ENCODE data around the gene FOXS1.
"Not testable (repeated sequence)": the region's sequence is repeated elsewhere in the genome, so short reads cannot be mapped to it uniquely, and the experiment has no call there.

FOXS1 gene

DNA sequence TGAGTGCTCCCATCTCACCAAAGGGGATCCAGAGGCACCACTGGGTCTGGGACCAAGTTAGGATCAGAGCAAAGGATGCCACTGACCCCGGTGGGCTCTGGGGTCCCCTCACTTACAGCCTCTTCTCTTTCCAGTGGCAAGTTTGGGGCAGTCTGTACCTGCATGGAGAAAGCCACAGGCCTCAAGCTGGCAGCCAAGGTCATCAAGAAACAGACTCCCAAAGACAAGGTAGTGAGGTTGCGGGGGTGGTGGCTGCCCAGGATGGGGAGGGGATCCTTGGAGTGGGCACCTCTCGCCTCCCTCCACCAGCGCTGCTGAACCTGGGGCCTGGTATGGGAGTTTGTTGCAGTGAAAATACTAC is 21.3 kb downstream of the FOXS1 start:
- DNase-seq: no peak

DNA sequence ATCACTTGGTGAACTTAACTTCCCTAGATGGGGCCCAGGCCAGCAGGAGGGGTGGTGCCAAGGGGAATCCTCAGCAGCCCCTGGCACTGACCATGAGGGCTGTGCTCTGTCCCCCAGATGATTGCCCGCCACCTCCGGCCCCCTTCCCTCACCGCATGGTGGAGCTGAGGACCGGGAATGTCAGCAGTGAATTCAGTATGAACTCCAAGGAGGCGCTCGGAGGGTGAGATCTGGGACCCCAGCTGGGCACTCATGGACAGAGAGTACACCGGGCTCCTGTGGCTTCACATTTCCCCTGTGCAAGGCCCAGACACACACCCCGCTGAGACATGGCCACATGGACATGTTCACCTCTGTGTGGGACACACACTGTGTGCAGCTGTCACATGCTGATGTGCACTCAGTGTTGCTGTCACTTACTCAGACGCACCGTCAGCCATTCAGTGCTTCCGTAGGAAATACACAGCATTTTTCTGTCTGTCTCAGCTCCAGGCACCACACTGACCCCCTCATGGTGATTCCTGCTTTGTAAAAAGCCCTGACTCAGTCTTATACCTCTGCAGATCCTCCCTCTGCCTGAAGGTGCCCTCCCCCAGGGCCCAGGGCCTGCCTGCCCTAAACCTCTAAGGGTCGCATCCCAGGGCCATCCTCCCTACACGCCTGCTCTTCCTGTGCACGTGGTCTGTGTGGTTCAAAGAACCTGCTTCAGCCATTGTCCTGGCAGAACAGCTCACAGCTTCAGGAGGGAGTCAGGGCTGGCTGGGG is 21.9 kb downstream of the FOXS1 start:
- no peak for DNase-seq

DNA sequence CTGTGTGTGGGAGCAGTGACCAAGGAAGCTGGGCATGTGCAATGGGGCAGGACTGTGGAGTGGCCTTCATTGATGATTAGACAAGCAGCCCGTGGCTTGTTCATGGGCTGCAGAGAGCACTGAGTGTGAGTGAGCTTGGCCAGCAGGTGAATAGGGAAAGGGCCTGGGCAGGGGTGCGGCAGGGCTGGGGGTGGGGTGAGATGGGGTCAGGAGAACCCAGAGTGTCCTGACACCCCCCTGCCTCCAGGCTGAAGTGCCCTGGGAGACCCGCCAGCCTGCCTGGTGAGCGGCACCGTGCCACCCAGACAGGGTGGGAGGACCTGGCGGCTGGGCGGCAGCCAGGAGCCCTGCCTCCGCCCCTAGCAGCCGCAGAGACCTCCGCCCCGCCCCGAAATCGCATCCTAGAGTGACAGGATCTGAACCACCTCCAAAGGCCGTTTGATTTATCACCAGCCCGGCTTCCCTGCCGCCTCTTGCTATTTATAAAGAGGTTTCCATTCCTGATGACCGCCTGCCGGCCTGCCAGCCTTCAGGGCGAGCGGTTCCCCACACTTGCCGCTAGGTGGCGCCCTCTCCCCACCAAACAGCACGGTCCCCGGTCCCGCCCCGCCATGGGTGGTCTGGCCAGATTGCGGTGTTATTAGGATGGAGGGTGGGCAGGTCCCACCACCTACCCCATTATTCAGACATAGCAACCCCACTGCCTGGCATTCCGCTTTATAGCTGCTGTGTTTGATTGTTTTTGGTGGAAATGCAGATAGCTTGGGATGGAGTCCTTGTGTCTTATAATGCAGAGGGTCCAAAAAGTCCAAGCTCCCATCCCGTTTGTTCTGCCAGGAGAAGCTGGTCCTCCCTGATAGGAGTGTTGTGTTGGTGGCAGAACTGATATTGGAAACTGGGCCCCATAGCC is 22.7 kb downstream of the FOXS1 start:
- DNase-seq: peak in 56 of 58 donors; percentile 6 to 80 (median 51)

DNA sequence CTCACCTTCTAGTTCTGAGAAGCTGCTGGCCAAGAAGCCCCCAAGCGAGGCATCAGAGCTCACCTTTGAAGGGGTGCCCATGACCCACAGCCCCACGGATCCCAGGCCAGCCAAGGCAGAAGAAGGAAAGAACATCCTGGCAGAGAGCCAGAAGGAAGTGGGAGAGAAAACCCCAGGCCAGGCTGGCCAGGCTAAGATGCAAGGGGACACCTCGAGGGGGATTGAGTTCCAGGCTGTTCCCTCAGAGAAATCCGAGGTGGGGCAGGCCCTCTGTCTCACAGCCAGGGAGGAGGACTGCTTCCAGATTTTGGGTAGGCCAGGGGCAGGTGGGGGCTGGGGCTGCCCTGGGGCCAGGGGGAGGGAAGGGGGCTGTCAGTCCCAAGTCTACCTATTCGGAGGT is 24.0 kb downstream of the FOXS1 start:
- DNase-seq: no peak

DNA sequence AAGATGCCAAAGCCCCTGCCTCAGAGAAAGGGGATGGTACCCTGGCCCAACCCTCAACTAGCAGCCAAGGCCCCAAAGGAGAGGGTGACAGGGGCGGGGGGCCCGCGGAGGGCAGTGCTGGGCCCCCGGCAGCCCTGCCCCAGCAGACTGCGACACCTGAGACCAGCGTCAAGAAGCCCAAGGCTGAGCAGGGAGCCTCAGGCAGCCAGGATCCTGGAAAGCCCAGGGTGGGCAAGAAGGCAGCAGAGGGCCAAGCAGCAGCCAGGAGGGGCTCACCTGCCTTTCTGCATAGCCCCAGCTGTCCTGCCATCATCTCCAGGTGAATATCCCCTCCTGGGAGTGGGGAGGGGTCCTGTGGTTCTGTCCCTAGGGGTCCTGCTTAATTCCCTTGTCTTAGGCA is 25.2 kb downstream of the FOXS1 start:
- DNase-seq: no peak

DNA sequence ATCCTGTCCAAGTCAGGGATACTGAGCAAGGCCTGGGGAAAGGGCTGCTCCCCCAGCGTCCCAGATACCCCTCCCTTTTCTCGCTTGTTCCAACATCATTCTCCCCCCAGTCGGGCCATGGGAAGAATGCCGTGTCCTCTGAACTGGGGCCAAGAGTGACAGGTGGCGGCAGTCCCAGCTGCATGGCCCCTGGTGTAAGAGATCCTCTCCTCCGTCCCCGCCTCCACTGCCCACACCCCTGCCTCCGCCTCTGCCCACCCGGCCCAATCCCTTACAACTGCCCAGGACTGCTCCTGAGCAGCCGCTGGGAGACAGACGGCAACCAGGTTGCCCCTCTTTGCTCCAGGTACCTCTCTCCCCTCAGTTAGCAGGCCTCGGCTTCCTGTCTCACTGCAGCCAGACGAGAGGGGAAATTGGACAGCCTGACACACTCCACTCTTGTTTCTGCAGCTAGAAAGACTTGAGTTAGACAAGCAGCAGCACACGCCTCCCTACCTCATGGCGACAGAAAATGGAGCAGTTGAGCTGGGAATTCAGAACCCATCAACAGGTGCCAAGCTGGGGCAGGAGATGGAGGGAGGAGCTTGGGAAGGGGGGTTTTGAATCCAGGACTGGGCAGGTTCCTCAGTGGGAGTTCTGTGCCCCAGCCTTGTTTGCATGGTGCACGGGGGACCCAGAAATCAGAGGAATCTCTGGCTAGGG is 26.2 kb downstream of the FOXS1 start, which contains the start of gene MYLK2:
Gene MYLK2 (plus strand): TSS at position 274 of the 702 bp plus-strand sequence. CDS start 225 bp downstream, at position 499.
- no peak for DNase-seq

DNA sequence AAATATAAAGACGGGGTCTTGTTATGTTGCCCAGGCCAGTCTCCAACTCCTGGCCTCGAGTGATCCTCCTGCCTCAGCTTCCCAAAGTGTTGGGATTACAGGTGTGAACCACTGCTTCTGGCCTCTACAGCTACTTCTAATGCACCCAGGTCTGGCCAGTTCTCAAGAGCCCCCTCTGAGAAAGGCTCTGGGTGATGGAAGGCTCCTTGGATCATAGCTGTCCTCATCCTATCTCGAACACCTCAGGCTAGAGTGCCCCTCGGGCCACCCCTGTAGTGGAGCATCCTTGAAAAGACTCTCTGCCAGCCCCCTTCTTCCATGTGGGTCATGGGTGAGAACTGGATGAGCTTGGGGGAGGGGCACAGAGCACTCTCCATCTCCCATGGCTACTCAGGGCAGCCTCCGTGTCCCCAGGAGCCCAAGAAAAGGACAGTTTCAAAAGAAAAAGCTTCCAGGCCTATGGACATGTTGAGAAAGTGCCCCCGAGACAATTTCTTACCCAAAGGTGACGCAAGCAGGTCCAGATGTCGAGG is 27.0 kb downstream of the FOXS1 start:
- DNase-seq: no peak

DNA sequence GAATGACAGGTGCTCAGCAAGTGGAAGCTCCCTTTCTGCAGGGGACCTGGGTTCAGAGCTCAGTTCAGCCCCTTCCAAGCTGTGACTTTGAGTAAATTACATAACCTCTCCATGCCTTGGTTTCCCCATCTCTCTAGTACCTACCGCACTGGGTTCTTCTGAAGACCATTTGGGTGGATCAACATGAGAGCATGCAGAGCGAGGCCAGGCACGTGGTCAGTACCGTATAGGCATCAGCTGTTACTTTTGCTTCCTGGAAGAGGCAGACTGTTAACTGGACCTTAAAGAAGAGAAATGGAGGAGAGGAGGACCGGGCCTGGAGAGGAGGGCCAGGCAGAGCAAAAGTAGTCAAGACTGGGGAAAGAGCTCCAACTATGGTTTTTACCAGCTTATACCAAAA is 27.9 kb downstream of the FOXS1 start:
- DNase-seq: no peak

DNA sequence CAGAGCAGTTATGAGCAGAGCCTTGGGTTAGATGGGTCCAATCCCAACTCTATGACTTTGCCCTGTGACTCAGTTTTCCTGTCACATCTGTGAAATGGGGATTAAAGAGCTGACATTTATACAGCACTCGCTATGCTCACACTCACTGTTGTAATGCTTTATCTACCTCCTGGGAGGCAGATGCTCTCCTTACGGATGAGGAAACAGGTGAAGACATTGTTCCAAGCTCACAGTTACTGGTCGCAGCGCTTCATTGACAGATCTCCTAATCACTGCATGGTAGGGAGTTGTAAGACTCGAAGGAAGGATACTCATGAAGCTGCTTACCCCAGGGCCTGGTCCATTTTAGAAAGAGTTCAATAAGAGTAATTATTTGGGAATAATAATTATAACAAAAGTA is 29.2 kb downstream of the FOXS1 start:
- DNase-seq: no peak

DNA sequence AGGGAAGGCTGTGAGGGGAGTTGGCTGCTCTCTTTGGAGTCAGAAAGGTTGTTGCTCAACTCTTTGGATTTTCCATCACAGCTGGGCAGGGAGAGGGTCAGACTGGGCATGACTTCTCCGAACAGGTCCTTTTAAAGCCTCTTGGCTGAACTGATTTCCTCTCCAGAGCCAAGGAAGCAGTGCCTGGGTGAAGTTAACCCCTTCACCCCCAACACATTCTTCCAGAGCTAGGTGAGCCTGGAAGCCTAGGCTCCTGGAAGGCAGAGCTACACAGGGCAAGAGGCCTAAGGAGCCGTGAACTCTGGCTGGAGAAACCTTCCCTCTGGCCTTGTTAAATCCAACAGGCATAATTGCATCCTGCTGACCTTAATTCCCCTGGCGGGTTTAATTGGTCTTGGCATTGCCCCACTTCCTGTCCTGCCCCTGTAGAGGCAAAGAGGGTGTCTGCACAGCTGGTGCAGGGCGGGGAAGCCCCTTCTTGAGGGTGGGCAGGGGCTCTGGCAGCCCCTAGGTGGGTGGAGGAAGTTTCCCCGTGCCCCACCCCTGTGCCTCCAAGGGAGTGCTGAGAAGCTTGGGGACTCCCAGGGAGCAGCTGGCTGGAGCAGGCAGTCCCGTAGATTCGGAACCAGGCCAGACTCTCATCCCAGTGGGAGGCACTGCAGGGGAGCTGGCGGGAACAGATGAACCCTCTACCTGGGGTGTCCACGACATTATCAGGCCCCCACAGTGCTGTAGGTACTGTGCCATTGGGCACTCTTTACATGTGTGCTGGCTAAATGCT is 29.8 kb downstream of the FOXS1 start:
- peak in 1 of 58 donors; percentile 30 for DNase-seq

DNA sequence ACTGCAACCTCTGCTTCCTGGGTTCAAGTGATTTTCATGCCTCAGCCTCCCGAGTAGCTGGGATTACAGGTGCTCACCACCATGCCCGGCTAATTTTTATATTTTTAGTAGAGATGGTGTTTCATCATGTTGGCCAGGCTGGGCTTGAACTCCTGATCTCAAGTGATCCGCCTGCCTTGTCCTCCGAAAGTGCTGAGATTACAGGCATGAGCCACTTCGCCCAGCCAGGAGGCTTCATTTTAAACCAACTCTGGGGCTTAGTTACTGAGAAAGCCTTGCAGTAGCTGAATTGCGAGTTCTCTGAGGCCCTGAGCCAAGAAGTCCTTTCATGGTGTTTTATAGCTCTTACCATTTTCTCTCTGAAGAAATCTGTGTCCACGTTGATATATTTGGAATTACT is 31.3 kb downstream of the FOXS1 start:
- DNase-seq: not testable (repeated sequence)

DNA sequence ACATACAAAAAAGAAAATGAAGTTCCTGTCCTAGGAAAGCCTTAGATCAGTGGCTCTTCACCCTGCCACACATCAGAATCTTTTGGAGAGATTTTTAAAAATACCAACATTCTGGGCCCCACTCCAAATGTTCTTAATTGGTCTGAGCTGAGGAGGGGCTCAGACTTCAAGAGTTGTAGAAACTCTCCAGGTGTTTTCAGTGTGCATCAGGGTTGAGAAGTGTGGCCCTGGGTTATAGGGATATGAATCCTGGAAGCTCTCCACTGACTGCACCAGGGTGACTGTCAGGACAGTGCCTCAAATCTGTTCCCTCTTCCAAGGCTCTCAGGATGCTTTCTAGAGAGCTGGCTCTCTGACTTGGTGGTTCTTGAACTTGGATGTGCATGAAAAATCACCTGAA is 31.8 kb downstream of the FOXS1 start:
- no peak for DNase-seq

DNA sequence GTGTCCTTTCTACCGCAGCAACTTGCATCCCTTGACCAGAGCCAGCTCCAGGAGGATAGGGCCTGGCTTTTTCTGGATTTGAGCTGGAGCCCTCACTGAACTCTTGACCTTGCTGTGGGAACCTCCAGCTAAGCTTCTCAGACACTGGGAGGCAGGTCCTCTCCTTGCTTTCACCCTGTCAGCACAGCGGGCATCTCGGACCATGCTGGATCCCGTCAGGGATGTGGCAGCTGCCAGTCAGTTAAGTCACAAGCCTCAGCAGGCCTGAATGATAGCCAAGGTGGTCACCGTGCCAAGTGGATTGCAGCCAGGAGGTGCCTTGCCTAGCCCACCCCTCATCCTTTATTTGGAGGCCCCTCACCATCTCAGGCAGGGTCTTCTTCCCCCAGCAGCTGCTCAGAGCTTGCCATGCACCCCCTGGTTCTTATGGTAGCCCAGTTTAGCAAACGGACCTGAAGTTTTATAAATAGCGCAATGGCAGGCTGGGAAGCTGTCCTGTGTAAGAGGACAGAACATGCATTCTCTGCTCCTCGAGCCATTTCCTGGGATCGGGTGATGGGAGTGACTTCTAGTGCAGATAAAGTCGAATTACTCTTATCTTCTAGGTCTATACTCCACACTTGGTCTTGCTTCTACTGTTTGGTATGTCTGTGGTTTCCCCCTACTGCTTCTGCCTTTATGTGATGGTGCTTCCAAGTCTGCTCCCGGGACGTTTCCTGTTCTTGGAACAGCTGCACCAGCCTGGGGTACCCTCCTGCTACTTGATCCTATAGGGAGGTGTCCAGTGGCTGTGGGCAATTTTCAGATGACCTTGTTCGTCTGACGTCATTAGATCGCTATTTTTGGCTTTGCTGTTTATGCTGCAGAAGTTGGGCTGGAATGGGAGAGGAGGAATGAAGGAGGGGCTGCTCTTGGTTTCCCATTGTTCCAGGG is 33.3 kb downstream of the FOXS1 start:
- no peak for DNase-seq

DNA sequence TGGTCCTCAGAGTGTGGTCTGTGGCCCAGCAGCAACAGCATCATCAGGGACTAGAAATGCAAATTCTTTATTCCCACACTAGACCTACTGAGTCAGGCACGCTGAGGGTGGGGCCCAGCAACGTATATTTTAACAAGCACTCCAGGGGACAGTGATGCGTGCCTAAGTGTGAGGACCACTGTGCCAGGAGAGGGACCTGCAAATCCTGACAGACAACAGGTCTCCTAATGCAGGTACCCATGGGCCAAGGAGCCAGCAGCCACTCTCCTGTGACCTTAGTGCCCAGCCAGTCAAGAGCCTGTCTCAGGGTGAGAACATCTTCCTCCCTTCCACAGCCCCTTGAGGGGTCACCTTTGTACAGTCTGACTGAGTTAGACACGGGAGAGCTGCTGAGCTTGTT is 34.2 kb downstream of the FOXS1 start:
- DNase-seq: no peak

DNA sequence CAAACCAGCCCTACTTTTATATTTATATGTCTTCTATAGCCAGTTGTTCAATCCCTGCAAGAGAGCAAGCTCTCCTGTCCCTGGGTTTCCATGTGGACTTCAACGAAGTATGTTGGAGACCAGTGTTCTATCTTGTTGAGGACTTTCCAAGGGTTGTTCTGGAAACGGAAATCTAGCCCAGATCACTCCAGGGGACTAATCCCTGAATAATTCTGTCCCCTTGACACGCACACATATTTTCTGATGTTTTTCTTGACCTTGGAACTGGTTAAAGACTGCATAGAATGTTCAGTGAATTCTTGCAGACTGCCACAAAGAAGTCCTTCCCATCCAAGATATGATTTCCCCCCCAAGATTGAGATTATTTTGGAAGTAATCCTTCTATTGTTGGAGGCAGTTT is 35.7 kb downstream of the FOXS1 start:
- DNase-seq: no peak

DNA sequence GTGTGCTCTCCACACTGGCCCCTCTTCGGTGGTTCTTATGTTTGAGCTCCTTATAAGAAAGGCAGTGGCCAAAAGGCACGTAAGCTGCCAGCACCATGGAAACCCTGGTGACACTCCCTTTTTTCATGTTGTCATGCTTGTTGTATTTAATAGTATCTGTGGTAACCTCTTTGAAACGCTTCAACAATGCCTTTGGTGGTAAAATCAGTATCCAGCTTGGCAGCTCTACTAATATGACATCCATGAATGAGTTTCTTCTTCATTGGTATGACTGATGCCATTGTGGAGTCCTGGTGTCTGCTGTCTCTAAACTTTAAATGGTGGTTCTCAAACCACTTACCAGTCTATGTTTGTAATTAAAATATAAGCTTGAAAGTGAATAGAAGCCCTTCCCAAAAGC is 36.9 kb downstream of the FOXS1 start:
- DNase-seq: no peak

DNA sequence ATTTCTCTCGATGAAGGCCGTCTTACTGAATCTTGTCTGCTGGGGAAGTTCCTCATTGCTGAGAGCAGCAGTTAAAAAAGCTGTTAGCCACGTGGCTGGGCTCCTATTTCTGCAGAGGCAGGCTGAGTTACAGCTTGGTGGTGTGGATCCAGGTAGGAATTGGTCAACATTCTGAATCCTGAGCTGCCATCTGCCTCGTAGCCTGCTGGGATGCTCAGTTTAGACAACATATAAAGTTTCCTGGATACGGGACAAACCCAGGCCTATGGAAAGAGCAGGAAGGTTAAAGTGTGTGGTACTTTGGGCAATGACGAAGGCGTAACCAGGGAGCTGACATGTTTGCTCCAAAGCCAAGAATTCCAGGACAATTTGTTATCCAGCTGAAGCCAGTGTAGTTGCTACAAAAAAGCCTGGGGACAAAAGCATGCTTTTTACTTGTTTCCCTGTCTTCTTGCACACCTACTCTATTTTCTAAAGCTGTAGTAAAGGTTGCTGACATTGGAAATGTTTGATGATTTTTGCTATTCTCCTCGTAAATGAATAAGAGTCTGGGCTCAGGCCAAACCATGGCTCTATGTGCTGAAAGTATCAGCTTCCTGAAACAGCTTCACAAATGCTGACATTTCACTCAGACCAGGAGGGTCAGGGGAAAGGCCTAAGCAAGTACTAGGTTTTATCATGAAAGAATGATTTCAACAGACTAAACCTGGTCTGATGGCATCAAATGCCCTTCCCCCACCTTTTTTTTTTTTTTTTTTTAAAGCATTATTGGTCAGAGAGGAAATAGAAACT is 38.6 kb downstream of the FOXS1 start:
- peak in 3 of 58 donors; percentile 11 to 14 (median 13) for DNase-seq

DNA sequence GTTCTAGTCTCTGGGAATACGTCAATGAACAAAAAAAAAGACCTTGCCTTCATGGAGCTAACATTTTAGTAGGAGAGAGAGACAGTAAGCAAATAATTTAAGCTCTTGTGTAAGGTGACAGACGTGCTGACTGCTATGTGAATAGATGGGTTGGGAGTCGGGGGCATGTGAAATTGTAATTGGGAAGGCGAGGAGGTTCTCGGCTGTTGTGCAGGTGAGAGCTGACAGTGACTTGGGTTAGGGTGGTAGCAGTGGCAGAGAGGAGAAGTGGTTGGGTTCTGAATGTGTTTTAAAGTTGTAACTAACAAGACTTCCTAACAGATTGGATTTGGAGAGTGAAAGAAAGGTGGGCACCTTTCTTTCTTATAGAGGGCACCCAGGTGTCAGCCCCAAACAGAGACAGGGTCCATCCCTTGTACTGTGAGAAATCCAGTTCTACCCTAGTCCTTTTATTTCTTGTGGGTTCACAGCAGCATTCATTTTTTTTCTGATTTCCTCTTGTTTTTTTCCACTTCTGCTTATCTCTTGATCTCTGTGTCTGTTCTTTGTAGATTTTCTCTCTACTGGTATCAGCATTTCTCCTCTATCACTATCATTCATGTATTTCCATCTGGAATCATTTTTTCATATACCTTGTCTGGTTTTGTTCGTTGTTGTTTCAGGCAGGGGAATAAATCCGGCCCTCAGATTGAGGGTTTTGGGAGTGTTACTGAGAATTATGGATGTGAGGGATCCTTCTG is 41.7 kb downstream of the FOXS1 start:
- no peak for DNase-seq
